Stimulated activated effector memory CD8-positive, alpha-beta T cell treated with anti-CD3 and anti-CD28 coated beads, Interleukin-12 subunit alpha, Interleukin-12 subunit beta, amount 100 ng/mL, for 72 hours (primary cell): ENCODE data around the gene NUDT8.

Experiments
- ATAC-seq: fragments of 150-1000 bp; cut with Tn5 transposase; 2 replicates; pipeline ENCODE4 v1.10.0; 2021
- DNase-seq, 2 donors: peaks; one replicate each; pipeline ENCODE4 v3.0.0; 2021 to 2022; ENCODE audit warnings: low spot score in 2 of 2
- H3K27ac Mint-ChIP-seq: one replicate; pipeline ENCODE4 v1.8.0; 2022; ENCODE audit warnings: mild to moderate bottlenecking, mixed read lengths
- H3K36me3 Mint-ChIP-seq: one replicate; pipeline ENCODE4 v1.8.0; 2022; ENCODE audit warnings: mild to moderate bottlenecking, mixed read lengths
- H3K4me1 Mint-ChIP-seq: one replicate; pipeline ENCODE4 v1.8.0; 2022; ENCODE audit warnings: mixed read lengths
- H3K4me3 Mint-ChIP-seq: one replicate; pipeline ENCODE4 v1.8.0; 2022; ENCODE audit warnings: mild to moderate bottlenecking, mixed read lengths
- H3K9me3 Mint-ChIP-seq: one replicate; pipeline ENCODE4 v1.8.0; 2022; ENCODE audit warnings: mixed read lengths

Gene NUDT8, protein sequence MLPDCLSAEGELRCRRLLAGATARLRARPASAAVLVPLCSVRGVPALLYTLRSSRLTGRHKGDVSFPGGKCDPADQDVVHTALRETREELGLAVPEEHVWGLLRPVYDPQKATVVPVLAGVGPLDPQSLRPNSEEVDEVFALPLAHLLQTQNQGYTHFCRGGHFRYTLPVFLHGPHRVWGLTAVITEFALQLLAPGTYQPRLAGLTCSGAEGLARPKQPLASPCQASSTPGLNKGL

DNA sequence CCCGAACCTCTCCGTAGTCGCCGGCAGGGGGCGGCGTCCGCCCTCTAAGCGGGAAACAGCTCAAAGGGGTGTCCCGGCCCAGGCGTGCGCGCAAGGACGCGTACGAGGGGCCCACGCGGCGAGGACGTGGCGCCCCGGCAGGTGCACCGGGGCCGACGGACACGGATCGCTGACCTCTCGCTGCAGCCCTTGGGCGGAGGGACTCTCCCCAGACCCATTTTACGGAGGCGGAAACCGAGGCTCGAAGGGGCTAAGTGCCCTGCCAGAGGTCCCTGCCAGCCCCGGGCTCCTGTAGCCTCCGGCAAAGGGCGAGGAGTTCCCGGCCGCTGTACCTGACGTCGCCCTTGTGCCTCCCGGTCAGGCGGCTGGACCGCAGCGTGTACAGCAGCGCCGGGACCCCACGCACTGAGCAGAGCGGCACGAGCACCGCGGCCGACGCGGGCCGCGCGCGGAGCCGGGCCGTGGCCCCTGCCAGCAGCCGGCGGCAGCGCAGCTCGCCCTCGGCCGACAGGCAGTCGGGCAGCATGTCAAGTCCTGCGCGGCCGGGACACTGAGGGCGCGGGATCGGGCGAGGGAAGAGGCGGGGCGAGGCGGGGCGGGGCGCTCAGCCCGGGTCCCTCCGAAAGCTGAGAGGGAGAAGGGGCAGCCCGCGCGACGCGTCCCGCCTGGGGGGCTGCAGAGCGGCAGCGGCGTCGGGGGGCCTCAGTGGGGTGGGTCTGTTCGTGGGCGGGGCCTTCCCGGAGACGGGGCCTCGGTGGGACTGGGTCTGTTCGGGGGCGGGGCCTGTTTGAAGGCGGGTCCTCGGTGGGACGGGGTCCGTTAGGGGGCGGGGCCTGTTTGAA is at the start of gene NUDT8:
NUDT8 (minus strand) TSS at position 552 of the 842 bp plus-strand sequence; CDS start at position 526, 26 bp downstream.
- peak within 1 kb of the TSS; percentile 97 for H3K27ac Mint-ChIP-seq
- H3K4me3 Mint-ChIP-seq, result peak within 1 kb of the TSS; percentile 90
- H3K4me1 Mint-ChIP-seq, result peaks cover 23% of the 10 kb centered on the region
- H3K9me3 Mint-ChIP-seq, result no peaks in the 10 kb centered on the region
- DNase-seq, result peak; percentile 92 to 96
- H3K36me3 Mint-ChIP-seq, result peaks cover 5% of the 10 kb centered on the region
- ATAC-seq, result peak; percentile 75

DNA sequence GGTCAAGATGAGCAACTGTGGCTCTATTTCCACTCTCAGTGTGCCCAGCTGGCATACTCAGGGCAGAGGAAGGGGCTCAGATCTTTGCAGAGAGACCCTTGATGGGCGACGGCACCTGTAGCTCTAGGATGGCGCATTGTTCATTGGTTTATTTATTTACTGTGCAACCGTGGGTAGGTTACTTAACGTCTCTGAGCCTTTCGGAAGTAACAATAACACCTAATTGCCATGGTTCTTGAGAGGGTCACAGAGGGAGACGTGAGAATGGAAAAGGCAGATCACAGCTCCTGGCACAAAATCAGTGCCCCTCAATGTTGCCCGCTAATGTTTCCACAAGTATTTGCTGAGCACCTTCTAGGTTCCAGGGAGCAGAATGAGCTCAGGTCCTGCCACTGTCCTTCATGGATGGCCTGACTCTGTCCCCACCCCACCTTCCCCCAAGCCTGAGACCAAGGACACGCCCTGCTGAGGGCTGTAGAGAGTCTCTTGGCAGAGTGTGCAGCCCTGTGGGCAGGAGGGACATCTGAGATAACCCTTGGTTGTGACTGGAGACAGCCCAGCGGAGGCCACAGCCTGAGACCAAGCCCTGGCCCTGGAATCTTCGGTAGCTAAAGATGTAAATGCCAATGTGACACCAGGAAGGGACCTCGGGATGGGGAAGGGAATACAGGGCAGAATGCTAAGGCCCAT is 45.5 kb upstream of the NUDT8 start:
- DNase-seq (no peak), ATAC-seq (no peak)
- Mint-ChIP-seq H3K4me1 (no peaks in the 10 kb centered on the region), H3K36me3 (no peaks in the 10 kb centered on the region), H3K9me3 (peaks cover 2% of the 10 kb centered on the region), H3K27ac (no peak overlapping the region), H3K4me3 (no peak overlapping the region)

DNA sequence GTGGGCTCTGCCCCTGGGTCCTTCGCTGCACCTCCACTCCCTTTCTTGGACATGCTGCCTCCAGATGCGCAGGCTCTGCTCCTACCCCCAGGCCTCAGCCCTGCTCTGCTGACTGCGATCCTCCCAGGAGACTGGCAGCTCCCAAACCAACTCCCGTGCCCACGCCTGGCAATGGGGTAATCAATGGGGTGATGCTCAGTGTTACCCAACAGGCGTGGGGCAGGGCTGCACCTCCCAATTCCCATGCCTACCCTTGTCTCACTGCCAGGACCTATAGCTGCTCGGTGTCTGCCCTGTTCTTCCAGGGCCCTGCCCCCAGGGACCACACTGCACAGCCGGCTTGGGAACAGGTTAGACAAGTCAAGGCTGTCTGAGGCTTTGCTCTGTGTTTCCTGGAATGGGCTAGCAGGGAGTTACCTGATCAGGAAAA is 44.7 kb upstream of the NUDT8 start, which contains the start of gene ALDH3B2:
ALDH3B2 (minus strand) TSS at position 182 of the 430 bp plus-strand sequence. CDS start 7,688 bp downstream, outside the sequence.
- Mint-ChIP-seq H3K36me3 (no peaks in the 10 kb centered on the region), H3K4me3 (no peak within 1 kb of the TSS), H3K4me1 (no peaks in the 10 kb centered on the region), H3K27ac (no peak within 1 kb of the TSS), H3K9me3 (peaks cover 2% of the 10 kb centered on the region)
- DNase-seq (no peak), ATAC-seq (no peak)

DNA sequence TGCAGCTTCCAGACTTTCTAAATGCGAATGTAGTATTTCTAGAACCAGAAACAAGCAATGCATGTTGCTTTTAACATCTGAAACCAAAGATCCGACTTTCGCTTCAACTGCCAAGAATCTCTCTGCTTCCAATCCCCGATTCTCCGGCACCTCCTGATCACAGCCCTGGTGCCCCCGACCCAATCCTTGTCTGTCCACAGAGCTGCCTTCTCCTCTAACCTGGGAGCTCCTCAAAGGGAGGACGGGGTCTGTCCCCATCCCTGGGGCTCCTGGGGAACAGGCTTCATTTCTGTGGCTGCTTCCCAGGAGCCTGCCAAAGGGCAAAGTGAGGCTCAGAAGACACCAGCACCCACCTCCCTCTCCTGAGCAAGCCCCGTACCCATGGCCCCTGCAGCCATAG is 44.2 kb upstream of the NUDT8 start:
- H3K9me3 Mint-ChIP-seq, result peaks cover 2% of the 10 kb centered on the region

DNA sequence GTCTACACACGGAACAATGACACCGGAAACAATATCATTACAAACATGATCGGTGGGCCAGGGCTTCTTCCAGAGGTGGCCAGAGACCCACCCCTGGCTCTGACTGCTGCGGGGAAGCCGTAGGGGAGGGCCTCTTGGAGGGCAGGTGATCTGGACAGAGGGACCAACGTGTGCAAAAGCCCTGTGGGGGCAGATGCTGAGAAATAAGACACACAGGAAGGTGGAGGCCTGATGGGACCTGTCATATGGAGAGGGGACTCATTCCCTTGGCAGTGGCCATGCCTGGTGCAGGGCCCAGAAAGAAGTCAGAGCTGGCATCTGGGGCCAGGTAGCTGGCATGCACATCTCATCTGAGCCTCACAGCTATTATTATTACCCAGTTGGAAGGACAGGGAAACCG is 43.6 kb upstream of the NUDT8 start:
- Mint-ChIP-seq H3K4me1 (no peaks in the 10 kb centered on the region), H3K9me3 (peaks cover 2% of the 10 kb centered on the region), H3K27ac (no peak overlapping the region), H3K4me3 (no peak overlapping the region), H3K36me3 (no peaks in the 10 kb centered on the region)
- ATAC-seq, result no peak
- DNase-seq, result no peak

More for the DNA sequence above, 44.2 kb upstream of the NUDT8 start:
- no peaks in the 10 kb centered on the region for H3K4me1 Mint-ChIP-seq
- no peak for DNase-seq
- no peak for ATAC-seq
- no peak overlapping the region for H3K4me3 Mint-ChIP-seq
- no peak overlapping the region for H3K27ac Mint-ChIP-seq
- no peaks in the 10 kb centered on the region for H3K36me3 Mint-ChIP-seq

DNA sequence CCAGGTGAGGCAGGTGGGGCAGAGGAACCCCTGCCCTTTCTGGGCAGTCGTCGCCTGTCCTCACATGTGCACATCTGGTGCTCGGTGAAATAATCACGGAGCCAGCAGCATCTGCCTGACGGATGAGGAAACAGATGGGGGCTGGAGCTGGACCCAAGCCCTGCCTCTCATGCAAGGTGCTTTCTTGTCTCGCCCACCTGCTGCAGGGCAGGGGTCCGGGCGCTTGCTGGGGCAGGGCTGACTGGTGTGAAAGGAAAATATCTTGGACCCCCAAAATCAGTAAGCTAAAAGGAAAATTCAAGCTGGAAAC is 41.4 kb upstream of the NUDT8 start:
- ATAC-seq, result no peak
- H3K36me3 Mint-ChIP-seq, result no peaks in the 10 kb centered on the region
- H3K9me3 Mint-ChIP-seq, result no peaks in the 10 kb centered on the region

DNA sequence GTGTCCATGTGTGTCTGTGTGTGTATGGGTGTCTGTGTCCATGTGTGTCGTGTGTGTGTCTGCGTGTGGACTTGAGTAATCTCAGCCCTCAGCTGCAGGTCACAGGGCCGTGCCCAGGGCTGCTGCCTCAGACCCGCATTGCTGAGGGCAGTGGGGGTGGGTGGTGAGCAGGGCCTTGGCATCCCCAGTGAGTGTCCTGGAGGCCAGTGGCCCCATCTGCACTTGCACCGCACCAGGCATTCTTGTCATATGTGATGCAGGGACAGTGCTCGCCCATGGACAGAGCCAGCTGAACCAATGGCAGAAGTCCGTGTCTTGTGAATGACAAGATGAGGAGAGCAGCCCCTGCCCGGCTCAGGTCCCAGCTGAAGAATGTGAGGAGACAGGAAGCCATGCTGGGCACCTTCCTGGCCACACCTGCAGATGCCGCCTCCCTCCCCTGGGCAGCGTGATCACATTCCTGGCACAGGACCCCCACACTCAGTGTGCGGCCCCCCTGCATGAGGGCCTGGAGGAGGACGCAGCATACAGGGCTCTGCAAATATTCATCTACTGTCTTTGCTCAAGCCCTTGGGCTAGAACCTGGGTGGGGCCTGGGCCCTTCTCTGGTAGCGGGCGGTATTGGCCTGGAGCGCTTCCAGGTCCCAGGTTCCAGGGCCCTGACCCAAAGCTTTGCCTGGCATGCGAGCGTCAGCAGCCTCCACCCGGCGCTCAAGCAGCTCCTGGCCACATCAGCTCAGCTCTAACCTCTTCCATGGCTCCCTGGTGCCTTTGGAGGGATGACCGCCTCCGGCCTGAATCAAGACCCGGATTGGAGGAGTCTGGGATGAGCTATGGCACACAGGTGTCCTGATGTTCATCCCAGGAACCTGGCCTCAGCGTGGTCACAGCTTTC is 40.8 kb upstream of the NUDT8 start:
- ATAC-seq (no peak), DNase-seq (no peak)
- Mint-ChIP-seq H3K36me3 (no peaks in the 10 kb centered on the region), H3K9me3 (no peaks in the 10 kb centered on the region), H3K27ac (no peak overlapping the region), H3K4me3 (no peak overlapping the region), H3K4me1 (no peaks in the 10 kb centered on the region)

More for the DNA sequence above, 41.4 kb upstream of the NUDT8 start:
- Mint-ChIP-seq H3K4me1 (no peaks in the 10 kb centered on the region), H3K27ac (no peak overlapping the region), H3K4me3 (no peak overlapping the region)
- no peak for DNase-seq

DNA sequence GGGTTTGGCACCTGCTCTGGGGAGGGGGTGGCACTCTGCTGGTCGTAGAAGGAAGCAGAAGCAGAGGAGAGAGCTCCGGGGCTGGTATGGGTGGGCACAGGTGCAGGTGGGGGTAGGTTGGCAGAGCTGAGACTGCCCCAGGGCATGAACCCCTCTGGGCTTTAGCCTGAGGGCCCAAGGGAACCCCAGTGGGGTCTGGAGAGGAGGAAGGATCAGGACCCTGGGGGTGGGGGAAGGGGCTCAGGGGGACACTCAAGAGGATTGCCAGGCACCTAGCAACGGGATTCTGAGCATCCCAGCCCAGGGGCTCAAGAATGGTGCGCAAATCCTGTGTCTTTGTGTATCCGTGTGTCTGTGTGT is 38.4 kb upstream of the NUDT8 start:
- Mint-ChIP-seq H3K27ac (no peak overlapping the region), H3K4me3 (no peak overlapping the region), H3K4me1 (no peaks in the 10 kb centered on the region), H3K36me3 (no peaks in the 10 kb centered on the region), H3K9me3 (no peaks in the 10 kb centered on the region)
- DNase-seq (no peak), ATAC-seq (no peak)

DNA sequence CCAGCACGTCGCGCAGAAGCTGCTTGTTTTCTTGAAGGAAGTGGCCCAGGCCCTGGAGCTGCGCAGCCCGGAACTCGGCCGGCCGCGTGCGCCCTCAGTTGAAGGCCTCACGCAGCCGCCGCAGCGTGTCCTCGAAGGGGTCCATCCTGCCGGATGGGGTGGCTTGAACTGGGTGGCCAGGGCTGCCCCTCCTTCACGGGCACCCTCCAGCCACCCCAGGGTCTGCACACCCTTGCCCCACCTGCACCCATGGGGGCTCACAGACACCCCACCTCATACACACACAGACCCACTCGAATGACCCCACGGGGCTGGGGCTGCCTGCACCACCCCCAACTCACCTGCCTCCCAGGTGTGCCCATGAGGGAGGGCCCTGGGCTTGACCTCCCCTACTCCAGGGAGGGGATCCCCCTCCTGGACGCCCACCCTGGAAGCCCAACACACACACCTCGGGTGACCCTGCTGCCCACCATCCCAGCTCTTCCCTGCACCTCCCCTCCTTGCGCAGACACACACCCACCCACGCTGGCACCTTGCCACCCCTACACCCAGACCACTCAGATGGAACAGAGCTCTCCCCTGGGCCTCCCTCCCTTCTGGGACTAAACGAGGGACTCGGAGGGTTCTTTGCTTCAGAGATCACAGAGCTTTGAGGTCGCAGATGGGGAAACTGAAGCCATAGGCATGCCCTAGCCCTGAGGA is 37.9 kb upstream of the NUDT8 start:
- H3K27ac Mint-ChIP-seq, result no peak overlapping the region
- peak; percentile 9 for ATAC-seq
- no peaks in the 10 kb centered on the region for H3K4me1 Mint-ChIP-seq
- no peak overlapping the region for H3K4me3 Mint-ChIP-seq
- no peak for DNase-seq
- no peaks in the 10 kb centered on the region for H3K9me3 Mint-ChIP-seq
- no peaks in the 10 kb centered on the region for H3K36me3 Mint-ChIP-seq

DNA sequence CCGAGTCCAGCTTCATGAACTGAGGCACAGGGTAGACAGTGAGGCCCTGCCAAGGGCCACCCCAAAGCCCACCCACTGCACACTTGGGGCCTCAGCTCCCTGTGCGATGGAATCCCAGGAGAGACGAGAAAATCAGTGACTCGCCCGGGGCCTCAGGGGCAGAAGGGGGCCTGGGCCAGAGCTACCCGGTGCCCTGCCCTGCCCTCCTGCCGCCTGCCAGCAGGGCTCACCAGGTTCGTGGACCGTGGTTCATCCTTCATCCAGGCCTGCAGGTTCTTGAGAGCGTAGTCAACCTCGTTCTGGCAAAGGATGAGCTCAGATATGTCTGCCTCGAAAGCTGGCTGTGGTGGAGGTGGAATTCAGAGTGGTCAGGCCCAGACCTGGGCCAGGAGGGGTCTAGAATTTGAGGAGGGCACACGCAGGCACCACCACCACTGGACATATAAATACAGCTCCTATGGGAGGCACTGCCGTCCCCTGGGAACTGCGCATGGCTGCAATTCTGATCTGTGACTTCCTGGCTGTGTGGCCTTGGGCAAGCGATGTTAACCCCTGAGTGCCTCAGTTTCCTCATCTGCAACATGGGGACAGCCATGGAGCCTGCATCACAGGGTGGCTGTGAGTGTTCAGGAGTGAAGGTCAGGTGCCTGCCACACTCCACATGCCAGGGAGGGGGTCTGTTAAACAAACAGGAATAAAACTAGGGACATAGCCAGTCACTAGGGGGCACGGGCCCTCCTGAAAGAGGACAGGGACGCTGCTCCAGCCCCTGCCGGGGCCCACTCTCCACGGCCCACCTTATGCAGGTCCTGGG is 37.1 kb upstream of the NUDT8 start:
- Mint-ChIP-seq H3K36me3 (no peaks in the 10 kb centered on the region), H3K27ac (no peak overlapping the region), H3K9me3 (no peaks in the 10 kb centered on the region), H3K4me3 (no peak overlapping the region), H3K4me1 (no peaks in the 10 kb centered on the region)
- ATAC-seq (no peak), DNase-seq (no peak)

DNA sequence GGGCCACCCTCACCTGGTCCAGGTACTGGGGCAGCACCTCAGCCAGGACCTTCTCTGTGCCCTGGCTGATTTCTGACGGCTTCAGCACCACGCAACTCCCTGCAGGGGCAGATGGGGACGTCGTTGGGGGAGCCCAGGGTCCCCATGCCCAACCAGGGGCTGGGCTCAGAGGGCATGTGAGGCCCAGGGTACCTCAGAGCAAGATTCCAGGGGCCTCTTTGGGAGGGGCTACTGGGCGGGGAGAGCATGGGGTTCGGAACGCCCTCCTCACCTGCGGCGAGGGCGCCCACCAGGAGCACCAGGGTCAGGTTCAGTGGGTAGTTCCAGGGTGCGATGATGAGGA is 36.5 kb upstream of the NUDT8 start:
- no peak for DNase-seq
- Mint-ChIP-seq H3K4me1 (no peaks in the 10 kb centered on the region), H3K4me3 (no peak overlapping the region), H3K27ac (no peak overlapping the region), H3K36me3 (no peaks in the 10 kb centered on the region), H3K9me3 (no peaks in the 10 kb centered on the region)
- ATAC-seq, result no peak

DNA sequence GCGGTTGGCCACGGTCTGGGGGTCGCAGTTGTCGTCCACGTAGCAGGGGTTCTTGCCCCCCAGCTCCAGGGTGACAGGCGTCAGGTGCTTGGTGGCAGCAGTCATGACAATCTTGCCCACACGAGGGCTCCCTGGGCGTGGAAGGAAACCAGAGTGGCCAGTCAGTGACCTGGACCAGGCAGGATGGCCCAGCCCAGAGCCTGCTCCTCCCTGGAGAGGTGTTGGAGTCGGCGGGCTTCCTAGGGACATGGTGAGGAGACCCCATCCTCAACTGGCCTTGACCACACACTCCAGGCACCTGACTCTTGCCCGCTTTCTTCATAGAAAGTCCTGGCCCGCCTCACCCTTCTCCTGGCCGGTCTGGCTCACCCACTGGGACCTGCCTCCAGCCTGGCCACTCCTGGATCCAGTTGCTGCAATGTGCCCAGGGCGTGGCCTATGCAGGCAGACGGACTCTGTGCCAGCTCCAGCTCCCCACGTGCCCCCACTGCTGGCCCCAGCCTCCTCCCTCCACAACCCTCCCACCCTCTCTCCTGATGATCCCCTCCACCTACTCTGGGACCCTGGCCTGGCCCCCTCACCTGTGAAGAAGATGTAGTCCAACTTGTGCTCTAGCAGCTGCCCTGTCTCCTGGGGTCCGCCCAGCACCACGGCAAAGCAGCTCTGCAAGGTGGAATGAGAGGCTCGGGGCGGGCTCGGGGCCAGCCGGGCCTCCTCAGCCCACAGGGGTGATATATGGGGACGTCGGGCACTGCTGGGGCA is 36.0 kb upstream of the NUDT8 start:
- ATAC-seq (no peak), DNase-seq (no peak)
- Mint-ChIP-seq H3K9me3 (no peaks in the 10 kb centered on the region), H3K36me3 (no peaks in the 10 kb centered on the region), H3K4me3 (no peak overlapping the region), H3K27ac (no peak overlapping the region), H3K4me1 (no peaks in the 10 kb centered on the region)

DNA sequence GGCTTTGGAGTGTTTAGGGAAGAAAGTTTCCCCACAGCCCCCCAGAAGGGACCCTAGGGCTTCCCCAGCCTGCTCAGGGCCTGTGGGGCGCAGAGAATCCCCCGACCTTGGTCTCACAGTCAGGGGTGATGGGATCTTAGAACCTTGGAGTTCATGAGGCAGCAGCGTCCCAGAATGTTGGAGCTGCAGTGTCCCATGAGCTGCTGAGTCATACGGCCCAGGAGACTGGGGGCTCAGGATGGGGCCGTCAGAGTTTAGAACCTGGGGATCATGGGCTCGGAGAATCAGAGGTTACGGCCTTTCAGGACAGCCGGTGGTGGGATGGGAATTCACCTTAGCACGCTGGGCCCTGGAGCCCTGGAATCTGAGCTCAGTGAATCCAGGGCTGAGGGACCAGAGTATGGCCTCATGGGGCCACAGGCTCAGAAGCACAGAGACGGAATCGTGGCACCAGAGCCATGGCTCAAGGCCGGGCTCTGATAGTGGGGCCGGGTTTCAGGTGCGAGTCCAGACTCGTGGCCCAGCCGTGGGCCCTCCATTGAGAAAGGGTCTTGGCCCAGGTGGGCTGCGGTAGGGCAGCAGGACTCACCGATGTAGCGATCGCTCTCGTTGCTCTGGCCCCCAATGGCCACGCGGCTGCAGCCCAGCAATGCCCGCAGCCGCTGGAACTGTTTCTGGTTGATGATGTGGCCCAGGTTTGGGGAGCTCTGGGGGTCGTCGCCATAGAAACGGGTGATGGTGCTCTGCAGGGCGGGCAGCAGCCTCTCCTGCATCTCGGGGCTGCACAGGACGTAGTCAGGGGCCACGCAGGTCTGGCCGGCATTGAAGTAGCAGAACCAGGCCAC is 35.2 kb upstream of the NUDT8 start:
- H3K9me3 Mint-ChIP-seq, result no peaks in the 10 kb centered on the region
- no peak overlapping the region for H3K4me3 Mint-ChIP-seq
- DNase-seq (no peak), ATAC-seq (no peak)
- H3K4me1 Mint-ChIP-seq, result no peaks in the 10 kb centered on the region
- no peak overlapping the region for H3K27ac Mint-ChIP-seq
- H3K36me3 Mint-ChIP-seq, result no peaks in the 10 kb centered on the region
